G401 (cell line): ENCODE data around the gene DEK. TPM values are rescaled to one million over a fixed set of nuclear protein-coding genes. Genes with fewer than 3 reads are reported as not detected.

ENCODE experiments used
- total RNA-seq: library from RNA; depleted of rRNA; stranded (reverse); fragments of >200 nt; shearing (Covaris generic); gene quantifications from 2 replicates; pipeline ENCODE4 v1.2.3, GENCODE V29; 2014; rRNA removed

Gene DEK
- total RNA-seq, 1 experiment from 2014 or later, result 223 TPM

Other genes with a start within 250 kb of the DEK start
- not detected in 2 replicates for gene NHLRC1, start 141.9 kb downstream of the DEK start, total RNA-seq
- gene TPMT, start 109.5 kb downstream of the DEK start, total RNA-seq, result 10.3 and 13.4 TPM in 2 replicates
- 7.1 and 10.4 TPM in 2 replicates for gene KDM1B, start 109.1 kb downstream of the DEK start, total RNA-seq
- under 0.01 TPM in 1 of 2 replicates, not detected in the other for gene RNF144B, start 122.8 kb upstream of the DEK start, total RNA-seq